Esophagus muscularis mucosa (tissue), 4 donors: ENCODE results near the gene FGF11.

Source experiments
- EP300 ChIP-seq: sonication (generic); formaldehyde crosslinking; IDR thresholded peaks from one replicate; pipeline ENCODE4 v1.6.1; 2017; ENCODE audit warnings: antibody characterized with exemption
- POLR2A ChIP-seq: fragments of 450-650 bp; IDR thresholded peaks from one replicate; pipeline ENCODE4 v1.6.1; 2017; ENCODE audit warnings: antibody characterized with exemption, moderate library complexity, mild to moderate bottlenecking, low read depth
- POLR2AphosphoS5 ChIP-seq, 2 donors: sonication (generic); formaldehyde crosslinking; IDR thresholded peaks; one replicate each; pipeline ENCODE4 v1.6.1; 2017; ENCODE audit warnings: antibody characterized with exemption in 2 of 2
- TF ChIP-seq, protein P1 (sequence below), 3 experiments: fragments of 200-600 bp in 2 of 3; fragments of 450-650 bp in 1 of 3; sonication (generic) in 2 of 3; IDR thresholded peaks; one replicate each; pipeline ENCODE4 v1.5.1; 2017 to 2019; ENCODE audit warnings: antibody characterized with exemption in 3 of 3, mild to moderate bottlenecking in 2 of 3, moderate library complexity in 1 of 3

DNA sequence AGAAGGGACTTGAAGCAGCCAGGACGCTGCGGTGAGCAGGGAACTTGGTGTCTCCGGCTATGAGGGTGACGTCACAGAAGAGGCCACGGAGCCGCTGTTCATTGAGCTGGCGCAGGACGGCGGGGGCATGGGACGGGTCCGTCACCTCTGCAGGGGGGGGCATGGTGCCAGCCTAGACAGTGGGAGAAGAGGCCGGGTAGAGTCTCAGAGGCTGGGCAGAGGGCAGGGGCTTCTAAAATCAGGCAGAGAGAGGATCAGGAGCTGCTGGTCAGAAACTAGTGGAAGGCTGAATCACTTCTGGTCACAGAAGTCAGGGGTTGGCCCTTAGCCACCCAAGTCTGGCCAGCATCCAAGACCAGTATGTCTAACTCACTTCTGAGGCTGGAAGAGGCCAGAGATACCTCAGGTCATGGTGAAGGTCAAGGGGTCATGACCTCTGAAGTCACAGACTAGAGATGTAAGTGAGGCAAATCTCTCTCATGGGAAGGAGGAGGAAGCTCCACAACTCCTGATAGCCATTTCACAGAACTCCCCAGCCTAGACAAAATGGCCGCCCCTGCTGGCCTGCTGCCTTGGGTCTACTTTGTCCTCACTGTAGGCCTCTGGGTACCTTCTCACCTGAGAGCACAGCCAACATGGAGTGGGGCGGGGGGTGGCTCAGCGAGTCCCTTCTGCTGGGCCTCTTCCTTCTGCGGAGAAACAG is 27.5 kb downstream of the FGF11 start:
- no peak for TF ChIP-seq POLR2A
- TF ChIP-seq, protein P1, sequence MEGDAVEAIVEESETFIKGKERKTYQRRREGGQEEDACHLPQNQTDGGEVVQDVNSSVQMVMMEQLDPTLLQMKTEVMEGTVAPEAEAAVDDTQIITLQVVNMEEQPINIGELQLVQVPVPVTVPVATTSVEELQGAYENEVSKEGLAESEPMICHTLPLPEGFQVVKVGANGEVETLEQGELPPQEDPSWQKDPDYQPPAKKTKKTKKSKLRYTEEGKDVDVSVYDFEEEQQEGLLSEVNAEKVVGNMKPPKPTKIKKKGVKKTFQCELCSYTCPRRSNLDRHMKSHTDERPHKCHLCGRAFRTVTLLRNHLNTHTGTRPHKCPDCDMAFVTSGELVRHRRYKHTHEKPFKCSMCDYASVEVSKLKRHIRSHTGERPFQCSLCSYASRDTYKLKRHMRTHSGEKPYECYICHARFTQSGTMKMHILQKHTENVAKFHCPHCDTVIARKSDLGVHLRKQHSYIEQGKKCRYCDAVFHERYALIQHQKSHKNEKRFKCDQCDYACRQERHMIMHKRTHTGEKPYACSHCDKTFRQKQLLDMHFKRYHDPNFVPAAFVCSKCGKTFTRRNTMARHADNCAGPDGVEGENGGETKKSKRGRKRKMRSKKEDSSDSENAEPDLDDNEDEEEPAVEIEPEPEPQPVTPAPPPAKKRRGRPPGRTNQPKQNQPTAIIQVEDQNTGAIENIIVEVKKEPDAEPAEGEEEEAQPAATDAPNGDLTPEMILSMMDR (IDR thresholded peaks at IDR 0.05) = no peak
- no peak for TF ChIP-seq EP300
- peak in 1 of 2 donors; percentile 55 for TF ChIP-seq POLR2AphosphoS5 (IDR thresholded peaks at IDR 0.05)
